HG02623 (cell line): Measurements from ENCODE around the gene ZFYVE27.
"Not testable (repeated sequence)": the region's sequence is repeated elsewhere in the genome, so short reads cannot be mapped to it uniquely, and the experiment has no call there.

Source experiments
- ATAC-seq: cut with Tn5 transposase; IDR thresholded peaks from one replicate; pipeline ENCODE4 v1.9.1; 2021; ENCODE audit warnings: moderate library complexity; ENCODE audit not compliant: unreplicated experiment

ZFYVE27 gene

GRCh38 chr10:97736902-97737769, at the start of gene ZFYVE27:
Gene ZFYVE27, plus strand, starts transcription at chr10:97737128. Its CDS starts 1,350 bp downstream, at chr10:97738478.
- ATAC-seq: peak; percentile 86

- no peak for ATAC-seq
Observed at GRCh38 chr10:97687785-97688781, 48.8 kb upstream of the ZFYVE27 start.

- no peak for ATAC-seq
Observed at GRCh38 chr10:97689559-97690020, 47.3 kb upstream of the ZFYVE27 start.

GRCh38 chr10:97690133-97690532, 46.8 kb upstream of the ZFYVE27 start:
- ATAC-seq: no peak

- not testable (repeated sequence) for ATAC-seq
Observed at GRCh38 chr10:97698072-97698655, 38.8 kb upstream of the ZFYVE27 start.

- ATAC-seq: no peak
Observed at GRCh38 chr10:97701438-97702069, 35.4 kb upstream of the ZFYVE27 start.

GRCh38 chr10:97703398-97704067, 33.4 kb upstream of the ZFYVE27 start:
- no peak for ATAC-seq

GRCh38 chr10:97704341-97704740, 32.6 kb upstream of the ZFYVE27 start:
- no peak for ATAC-seq

GRCh38 chr10:97705006-97705670, 31.8 kb upstream of the ZFYVE27 start:
- ATAC-seq: no peak

- no peak for ATAC-seq
Observed at GRCh38 chr10:97707134-97707861, 29.6 kb upstream of the ZFYVE27 start.

GRCh38 chr10:97708167-97708566, 28.8 kb upstream of the ZFYVE27 start:
- ATAC-seq: no peak

- ATAC-seq: no peak
Observed at GRCh38 chr10:97708976-97709946, 27.7 kb upstream of the ZFYVE27 start.

- no peak for ATAC-seq
Observed at GRCh38 chr10:97711640-97712572, 25.0 kb upstream of the ZFYVE27 start.

- no peak for ATAC-seq
Observed at GRCh38 chr10:97713339-97713825, 23.5 kb upstream of the ZFYVE27 start, which contains the start of gene MARVELD1. Gene MARVELD1, plus strand, starts transcription at chr10:97713730. Its CDS starts 147 bp downstream, at chr10:97713877.

GRCh38 chr10:97713826-97714400, 23.0 kb upstream of the ZFYVE27 start:
- peak; percentile 68 for ATAC-seq
